ENCODE data around the gene RPS23. TPM values are rescaled to one million over a fixed set of nuclear protein-coding genes. Genes with fewer than 3 reads are reported as not detected.

Gene RPS23
- total and polyA plus RNA-seq, 2 of the 8 experiments (the other 6 are each of a cell fraction or from before 2014, with no cell fraction given), result 2,559 to 4,867 TPM

DNA sequence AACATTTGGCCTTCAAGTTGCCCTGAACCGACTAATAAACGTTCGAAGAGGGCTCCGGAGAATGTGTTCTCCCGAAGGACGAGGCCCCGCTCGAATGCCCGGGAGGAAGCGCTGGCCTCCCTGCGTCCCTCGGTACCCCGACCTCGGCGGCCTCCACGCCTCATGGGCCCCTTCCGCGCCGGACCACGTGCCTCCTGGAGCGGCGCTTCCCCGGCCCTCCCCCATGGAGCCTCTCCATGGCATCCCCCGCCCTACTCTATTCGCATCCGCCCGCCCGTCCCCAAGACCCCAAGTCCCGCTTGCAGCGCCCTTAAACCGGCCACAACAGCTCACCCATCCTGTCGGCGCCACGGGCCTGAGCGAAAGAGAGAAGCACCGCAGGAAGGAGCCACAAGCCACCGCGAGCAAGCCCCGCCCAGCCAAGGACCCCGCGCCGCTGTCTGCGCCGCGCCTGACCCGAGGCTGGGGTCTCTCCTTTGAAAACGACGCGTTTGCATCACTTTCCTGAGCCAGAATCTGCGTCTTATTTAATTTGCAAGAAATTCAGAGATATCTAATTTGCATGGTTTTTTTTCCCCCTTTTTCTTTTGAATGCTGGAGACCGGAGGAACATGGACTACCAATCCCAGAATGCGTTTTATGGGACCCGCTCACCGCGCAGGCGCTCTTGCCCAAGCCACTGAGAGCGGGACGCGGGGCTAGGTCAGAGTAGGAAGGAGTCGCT, at the start of gene RPS23 (continued):
- TF ChIP-seq ATF2 (IDR thresholded peaks at IDR 0.05; ENCODE audit: low read length) (no peak), NRF1 (IDR thresholded peaks at IDR 0.05; ENCODE audit: low read depth, low read length) (peak; percentile 49), CHD7 (IDR thresholded peaks at IDR 0.05; ENCODE audit: insufficient replicate concordance, low read length) (no peak), NANOG (IDR thresholded peaks at IDR 0.05; ENCODE audit: insufficient read depth, low read depth, low read length, poor library complexity, severe bottlenecking) (peak; percentile 14), SIRT6 (IDR thresholded peaks at IDR 0.05; ENCODE audit: low read length) (no peak), FOSL1 (IDR thresholded peaks at IDR 0.05; ENCODE audit: insufficient read depth, low read depth, low read length) (no peak), EZH2 (IDR thresholded peaks at IDR 0.05; ENCODE audit: low read depth, low read length, severe bottlenecking) (no peak), TAF7 (optimal IDR thresholded peaks at IDR 0.05; ENCODE audit: borderline replicate concordance, low read depth, low read length) (peak; percentile 99)
